ENCODE measurements around the gene TTYH2. TPM values are rescaled to one million over a fixed set of nuclear protein-coding genes. Genes with fewer than 3 reads are reported as not detected.

TTYH2 gene
- total RNA-seq, 2 donors from 2014 or later, result 2.4 to 3.3 TPM

- Histone ChIP-seq H3K9me3 (no peaks in the 10 kb centered on the region), H3K36me3 (no peaks in the 10 kb centered on the region), H3K27me3 (replicated peaks; ENCODE audit: insufficient read depth) (no peaks in the 10 kb centered on the region), H3K27ac (no peak overlapping the region), H3K4me3 (no peak overlapping the region), H3K4me1 (ENCODE audit: control insufficient read depth in 1 of 2, low read depth in 2 of 2) (no peaks in the 10 kb centered on the region)
- ATAC-seq (ENCODE audit: insufficient number of reproducible peaks, low FRiP score, low read depth) (no peak), DNase-seq (ENCODE audit: low spot score) (no peak)
- TF ChIP-seq, protein P1, sequence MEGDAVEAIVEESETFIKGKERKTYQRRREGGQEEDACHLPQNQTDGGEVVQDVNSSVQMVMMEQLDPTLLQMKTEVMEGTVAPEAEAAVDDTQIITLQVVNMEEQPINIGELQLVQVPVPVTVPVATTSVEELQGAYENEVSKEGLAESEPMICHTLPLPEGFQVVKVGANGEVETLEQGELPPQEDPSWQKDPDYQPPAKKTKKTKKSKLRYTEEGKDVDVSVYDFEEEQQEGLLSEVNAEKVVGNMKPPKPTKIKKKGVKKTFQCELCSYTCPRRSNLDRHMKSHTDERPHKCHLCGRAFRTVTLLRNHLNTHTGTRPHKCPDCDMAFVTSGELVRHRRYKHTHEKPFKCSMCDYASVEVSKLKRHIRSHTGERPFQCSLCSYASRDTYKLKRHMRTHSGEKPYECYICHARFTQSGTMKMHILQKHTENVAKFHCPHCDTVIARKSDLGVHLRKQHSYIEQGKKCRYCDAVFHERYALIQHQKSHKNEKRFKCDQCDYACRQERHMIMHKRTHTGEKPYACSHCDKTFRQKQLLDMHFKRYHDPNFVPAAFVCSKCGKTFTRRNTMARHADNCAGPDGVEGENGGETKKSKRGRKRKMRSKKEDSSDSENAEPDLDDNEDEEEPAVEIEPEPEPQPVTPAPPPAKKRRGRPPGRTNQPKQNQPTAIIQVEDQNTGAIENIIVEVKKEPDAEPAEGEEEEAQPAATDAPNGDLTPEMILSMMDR (IDR thresholded peaks at IDR 0.05), result no peak
Measured at GRCh38 chr17:74251569-74251968, 38.2 kb downstream of the TTYH2 start.

DNA sequence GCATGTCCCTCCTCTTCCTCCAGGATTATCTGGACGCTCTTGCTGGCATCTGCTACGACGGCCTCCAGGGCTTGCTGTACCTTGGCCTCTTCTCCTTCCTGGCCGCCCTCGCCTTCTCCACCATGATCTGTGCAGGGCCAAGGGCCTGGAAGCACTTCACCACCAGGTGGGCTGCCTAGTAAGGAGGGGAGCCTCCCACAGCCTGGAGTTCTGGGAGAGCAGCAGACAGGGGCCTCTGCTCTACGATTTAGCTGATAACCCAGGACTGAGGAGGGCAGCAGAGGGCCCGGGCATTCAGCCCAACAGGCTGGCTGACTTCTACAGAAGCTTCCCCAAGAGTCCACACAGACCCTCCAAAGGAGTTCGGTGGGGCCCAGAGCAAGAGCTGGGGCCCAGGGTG lies 38.8 kb downstream of the TTYH2 start:
- Histone ChIP-seq H3K4me1 (ENCODE audit: control insufficient read depth in 1 of 2, low read depth in 2 of 2) (no peaks in the 10 kb centered on the region), H3K36me3 (no peaks in the 10 kb centered on the region), H3K27ac (no peak overlapping the region), H3K27me3 (replicated peaks; ENCODE audit: insufficient read depth) (no peaks in the 10 kb centered on the region), H3K9me3 (no peaks in the 10 kb centered on the region), H3K4me3 (no peak overlapping the region)
- DNase-seq (ENCODE audit: low spot score) (no peak), ATAC-seq (ENCODE audit: insufficient number of reproducible peaks, low FRiP score, low read depth) (no peak)
- TF ChIP-seq, protein P1 (IDR thresholded peaks at IDR 0.05), result no peak

DNA sequence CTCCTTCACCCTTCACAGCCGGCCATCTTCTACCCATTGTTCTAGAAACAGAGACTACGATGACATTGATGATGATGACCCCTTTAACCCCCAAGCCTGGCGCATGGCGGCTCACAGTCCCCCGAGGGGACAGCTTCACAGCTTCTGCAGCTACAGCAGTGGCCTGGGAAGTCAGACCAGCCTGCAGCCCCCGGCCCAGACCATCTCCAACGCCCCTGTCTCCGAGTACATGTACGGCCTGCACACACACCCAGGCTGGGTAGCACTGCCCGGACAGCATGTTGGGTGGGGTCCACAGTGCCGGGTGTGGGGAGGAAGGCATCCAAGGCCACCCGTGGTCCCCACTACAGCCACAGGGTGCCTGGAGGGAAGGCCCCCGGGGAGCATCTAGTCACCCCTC lies 39.7 kb downstream of the TTYH2 start:
- H3K36me3 ChIP-seq, result no peaks in the 10 kb centered on the region
- TF ChIP-seq, protein P1 (IDR thresholded peaks at IDR 0.05), result no peak
- ATAC-seq (ENCODE audit: insufficient number of reproducible peaks, low FRiP score, low read depth), result no peak
- DNase-seq (ENCODE audit: low spot score), result no peak
- no peak overlapping the region for H3K27ac ChIP-seq
- H3K27me3 ChIP-seq (replicated peaks; ENCODE audit: insufficient read depth), result no peaks in the 10 kb centered on the region
- H3K9me3 ChIP-seq, result no peaks in the 10 kb centered on the region
- H3K4me3 ChIP-seq, result no peak overlapping the region
- H3K4me1 ChIP-seq (ENCODE audit: control insufficient read depth in 1 of 2, low read depth in 2 of 2), result no peaks in the 10 kb centered on the region

GRCh38 chr17:74257311-74257710 lies 43.9 kb downstream of the TTYH2 start:
- no peaks in the 10 kb centered on the region for H3K4me1 ChIP-seq (ENCODE audit: control insufficient read depth in 1 of 2, low read depth in 2 of 2)
- H3K27me3 ChIP-seq (replicated peaks; ENCODE audit: insufficient read depth), result no peaks in the 10 kb centered on the region
- ATAC-seq (ENCODE audit: insufficient number of reproducible peaks, low FRiP score, low read depth), result no peak
- peaks cover 2% of the 10 kb centered on the region for H3K36me3 ChIP-seq
- no peak overlapping the region for H3K27ac ChIP-seq
- no peaks in the 10 kb centered on the region for H3K9me3 ChIP-seq
- no peak overlapping the region for H3K4me3 ChIP-seq
- no peak for DNase-seq (ENCODE audit: low spot score)
- TF ChIP-seq, protein P1 (IDR thresholded peaks at IDR 0.05), result no peak

GRCh38 chr17:74259667-74260524 lies 46.5 kb downstream of the TTYH2 start:
- DNase-seq (ENCODE audit: low spot score) (no peak), ATAC-seq (ENCODE audit: insufficient number of reproducible peaks, low FRiP score, low read depth) (no peak)
- Histone ChIP-seq H3K9me3 (no peaks in the 10 kb centered on the region), H3K36me3 (peaks cover 2% of the 10 kb centered on the region), H3K27ac (no peak overlapping the region), H3K4me3 (no peak overlapping the region), H3K27me3 (replicated peaks; ENCODE audit: insufficient read depth) (no peaks in the 10 kb centered on the region), H3K4me1 (ENCODE audit: control insufficient read depth in 1 of 2, low read depth in 2 of 2) (no peaks in the 10 kb centered on the region)
- TF ChIP-seq, protein P1 (IDR thresholded peaks at IDR 0.05), result no peak
